IMR-90 (cell line): ENCODE measurements around the gene SLC6A6. TPM values are rescaled to one million over a fixed set of nuclear protein-coding genes. Genes with fewer than 3 reads are reported as not detected.

Experiments
- ATAC-seq: fragments of 200-7000 bp; cut with Tn5 transposase; 2 replicates; pipeline ENCODE4 v1.9.1; 2020; ENCODE audit warnings: low read depth, mild to moderate bottlenecking, moderate library complexity
- BruUV-seq: library from RNA; stranded (reverse); fragments of 400-500 nt; replicated peaks from 2 replicates; lab custom pipeline; 2021; lab: Mats Ljungman, UMichigan
- CTCF ChIA-PET: fragments of 300-600 bp; formaldehyde crosslinking; extraction: SDS; loops from one replicate; lab custom pipeline; 2021; ENCODE audit warnings: antibody characterized with exemption; lab: Yijun Ruan, JAX
- POLR2A ChIA-PET: fragments of 300-600 bp; sonication (Branson Sonifier 250); formaldehyde crosslinking; loops from one replicate; lab custom pipeline; 2022; ENCODE audit warnings: antibody characterized with exemption; ENCODE audit not compliant: unreplicated experiment; lab: Charles Lee
- DNase-seq: peaks from one replicate; pipeline ENCODE4 v3.0.0; 2013
- H2AFZ ChIP-seq: replicated peaks from 2 replicates; pipeline ENCODE3; 2013; ENCODE audit warnings: low read length, mild to moderate bottlenecking; ENCODE audit not compliant: poor library complexity
- H2AK5ac ChIP-seq: 2 replicates; pipeline ENCODE4 v1.6.1; 2013; ENCODE audit warnings: low read depth, low read length, inconsistent platforms
- H2AK9ac ChIP-seq: replicated peaks from 2 replicates; pipeline ENCODE3; 2013; ENCODE audit warnings: mild to moderate bottlenecking, low read depth, low read length, moderate library complexity; ENCODE audit not compliant: poor library complexity
- H2BK120ac ChIP-seq: 2 replicates; pipeline ENCODE4 v1.6.1; 2013; ENCODE audit warnings: low read depth, low read length, inconsistent platforms
- H2BK15ac ChIP-seq: 3 replicates; pipeline ENCODE4 v1.6.1; 2013; ENCODE audit warnings: low read depth, low read length, inconsistent platforms
- H2BK20ac ChIP-seq: 2 replicates; pipeline ENCODE4 v1.6.1; 2013; ENCODE audit warnings: low read depth, mild to moderate bottlenecking, inconsistent platforms, low read length, moderate library complexity
- H2BK5ac ChIP-seq: 2 replicates; pipeline ENCODE4 v1.6.1; 2013; ENCODE audit warnings: mild to moderate bottlenecking, low read depth, low read length, inconsistent platforms; ENCODE audit not compliant: poor library complexity, severe bottlenecking
- H3K14ac ChIP-seq: replicated peaks from 2 replicates; pipeline ENCODE4 v1.6.1; 2013; ENCODE audit warnings: low read depth, low read length, inconsistent platforms
- H3K18ac ChIP-seq: 2 replicates; pipeline ENCODE4 v1.6.1; 2013; ENCODE audit warnings: low read depth, low read length, control low read depth
- H3K23ac ChIP-seq: 2 replicates; pipeline ENCODE4 v1.6.1; 2013; ENCODE audit warnings: low read depth, low read length, inconsistent platforms
- H3K27ac ChIP-seq: 2 replicates; pipeline ENCODE4 v1.5.1; 2013; ENCODE audit warnings: mild to moderate bottlenecking, control low read depth, low read length; ENCODE audit not compliant: insufficient read depth
- H3K27me3 ChIP-seq: 2 replicates; pipeline ENCODE4 v1.6.1; 2013; ENCODE audit warnings: low read length; ENCODE audit not compliant: control insufficient read depth, insufficient read depth
- H3K36me3 ChIP-seq: 2 replicates; pipeline ENCODE4 v1.6.1; 2013; ENCODE audit warnings: low read length, mixed read lengths; ENCODE audit not compliant: control insufficient read depth, insufficient read depth
- H3K4ac ChIP-seq: 2 replicates; pipeline ENCODE4 v1.6.1; 2013; ENCODE audit warnings: low read depth, low read length, inconsistent platforms
- H3K4me1 ChIP-seq: 2 replicates; pipeline ENCODE4 v1.6.1; 2013; ENCODE audit warnings: low read length, mixed read lengths; ENCODE audit not compliant: control insufficient read depth, insufficient read depth
- H3K4me2 ChIP-seq: 2 replicates; pipeline ENCODE4 v1.6.1; 2013; ENCODE audit warnings: low read depth, mild to moderate bottlenecking, control low read depth, low read length, moderate library complexity
- H3K4me3 ChIP-seq: 2 replicates; pipeline ENCODE4 v1.5.1; 2013; ENCODE audit warnings: low read depth, mild to moderate bottlenecking, control low read depth, low read length, moderate library complexity; ENCODE audit not compliant: insufficient read depth
- H3K56ac ChIP-seq: 2 replicates; pipeline ENCODE4 v1.6.1; 2013; ENCODE audit warnings: low read length, inconsistent platforms; ENCODE audit not compliant: insufficient read depth; ENCODE audit errors: extremely low read depth
- H3K79me1 ChIP-seq, 2 experiments: 2 replicates each; pipeline ENCODE4 v1.6.1; 2013; ENCODE audit warnings: low read length in 2 of 2, inconsistent platforms in 1 of 2, low read depth in 1 of 2
- H3K9ac ChIP-seq: 2 replicates; pipeline ENCODE4 v1.6.1; 2013; ENCODE audit warnings: low read depth, low read length, control low read depth
- H3K9me1 ChIP-seq: 2 replicates; pipeline ENCODE4 v1.6.1; 2013; ENCODE audit warnings: low read length, inconsistent platforms; ENCODE audit not compliant: insufficient read depth
- H3K9me3 ChIP-seq: 2 replicates; pipeline ENCODE4 v1.6.1; 2013; ENCODE audit warnings: low read length; ENCODE audit not compliant: control insufficient read depth, insufficient read depth
- H4K20me1 ChIP-seq: 2 replicates; pipeline ENCODE4 v1.6.1; 2013; ENCODE audit warnings: low read length, inconsistent platforms; ENCODE audit not compliant: insufficient read depth
- H4K5ac ChIP-seq: 2 replicates; pipeline ENCODE4 v1.6.1; 2013; ENCODE audit warnings: mild to moderate bottlenecking, low read depth, low read length, control low read depth
- H4K8ac ChIP-seq, 2 experiments: 2 replicates each; pipeline ENCODE4 v1.6.1; 2013; ENCODE audit warnings: low read depth in 2 of 2, low read length in 2 of 2, control low read depth in 1 of 2, inconsistent platforms in 1 of 2
- H4K91ac ChIP-seq: 2 replicates; pipeline ENCODE4 v1.6.1; 2013; ENCODE audit warnings: low read depth, low read length, inconsistent platforms; ENCODE audit not compliant: insufficient read depth
- BHLHE40 ChIP-seq: fragments of 150-350 bp; IDR thresholded peaks from 2 replicates; pipeline ENCODE4 v1.6.1; 2016; ENCODE audit warnings: mild to moderate bottlenecking, low read depth, low read length
- CEBPB ChIP-seq: IDR thresholded peaks from 2 replicates; pipeline ENCODE4 v1.6.1; 2012; ENCODE audit warnings: low read depth, low read length, improper control_type of control experiment
- CHD1 ChIP-seq: IDR thresholded peaks from 2 replicates; pipeline ENCODE4 v1.6.1; 2012; ENCODE audit warnings: low read depth, low read length, improper control_type of control experiment
- CTCF ChIP-seq: conservative IDR thresholded peaks from 2 replicates; pipeline ENCODE4 v1.5.1; 2012; ENCODE audit warnings: mild to moderate bottlenecking, low read depth, low read length, improper control_type of control experiment
- ELK1 ChIP-seq: fragments of 150-350 bp; IDR thresholded peaks from 2 replicates; pipeline ENCODE4 v1.6.1; 2016; ENCODE audit warnings: low read depth, mild to moderate bottlenecking, low read length, moderate library complexity, borderline replicate concordance
- FOS ChIP-seq: fragments of 150-350 bp; IDR thresholded peaks from 2 replicates; pipeline ENCODE4 v1.6.1; 2016; ENCODE audit warnings: low read depth, low read length
- MAFK ChIP-seq: IDR thresholded peaks from 2 replicates; pipeline ENCODE4 v1.6.1; 2012; ENCODE audit warnings: low read depth, low read length, improper control_type of control experiment
- MAZ ChIP-seq: IDR thresholded peaks from 2 replicates; pipeline ENCODE4 v1.6.1; 2012; ENCODE audit warnings: low read depth, mild to moderate bottlenecking, low read length, improper control_type of control experiment, moderate library complexity, borderline replicate concordance
- MXI1 ChIP-seq: IDR thresholded peaks from 2 replicates; pipeline ENCODE4 v1.6.1; 2012; ENCODE audit warnings: low read depth, mild to moderate bottlenecking, low read length, moderate library complexity, borderline replicate concordance
- NFE2L2 ChIP-seq: fragments of 150-350 bp; IDR thresholded peaks from 2 replicates; pipeline ENCODE4 v1.6.1; 2016; ENCODE audit warnings: low read depth, mild to moderate bottlenecking, low read length
- POLR2A ChIP-seq: IDR thresholded peaks from 2 replicates; pipeline ENCODE4 v1.6.1; 2012; ENCODE audit warnings: mild to moderate bottlenecking, low read depth, low read length
- RAD21 ChIP-seq: IDR thresholded peaks from 2 replicates; pipeline ENCODE4 v1.6.1; 2012; ENCODE audit warnings: low read length, improper control_type of control experiment
- RCOR1 ChIP-seq: IDR thresholded peaks from 2 replicates; pipeline ENCODE4 v1.6.1; 2012; ENCODE audit warnings: mild to moderate bottlenecking, low read length, improper control_type of control experiment; ENCODE audit not compliant: insufficient replicate concordance
- RFX5 ChIP-seq: IDR thresholded peaks from 2 replicates; pipeline ENCODE4 v1.8.0; 2012; ENCODE audit warnings: low read depth, mild to moderate bottlenecking, low read length, moderate library complexity
- SMC3 ChIP-seq: fragments of 150-350 bp; IDR thresholded peaks from 2 replicates; pipeline ENCODE4 v1.6.1; 2016; ENCODE audit warnings: low read depth, mild to moderate bottlenecking, antibody characterized with exemption, low read length, moderate library complexity
- WGBS, 2 experiments: methylation state at CpG; one replicate each; pipeline versions ENCODE4 v1.1.5 to v1.1.7; 2013; ENCODE audit warnings: missing lambda C conversion rate in 2 of 2; ENCODE audit not compliant: insufficient read length in 1 of 2; ENCODE audit errors: extremely low coverage in 2 of 2; 5-methylcytosine and 5-hydroxymethylcytosine counted together
- dilution Hi-C: fragments of 300-500 bp; cut with HindIII; formaldehyde crosslinking; loops from one replicate; pipeline ENCODE4 v1.14.3; 2018; ENCODE audit warnings: low sequenced_read_pairs; ENCODE audit not compliant: unreplicated experiment
- in situ Hi-C: fragments of 300-500 bp; cut with MboI; formaldehyde crosslinking; loops from 3 replicates; pipeline ENCODE4 v1.14.3; 2019; ENCODE audit warnings: low sequenced_read_pairs, inconsistent platforms, mixed read lengths
- intact Hi-C: fragments of 100-400 bp; cut with micrococcal nuclease; formaldehyde crosslinking; loops from 2 replicates; pipeline ENCODE4 v1.10.0; 2022
- polyA plus RNA-seq, 3 experiments: library from polyadenylated mRNA; depleted of rRNA; stranded (reverse); fragments of >200 nt; gene quantifications; 2 replicates each; pipeline ENCODE4 v1.2.3, GENCODE V29; 2012; ENCODE audit warnings: low replicate concordance in 1 of 3
- total RNA-seq: library from RNA; depleted of rRNA; stranded (reverse); fragments of >200 nt; gene quantifications from 2 replicates; pipeline ENCODE4 v1.2.3, GENCODE V29; 2012

SLC6A6 gene
- total and polyA plus RNA-seq, 2 of the 4 experiments (the other 2 are of a cell fraction) = 29.9 to 39.4 TPM

- ChIA-PET POLR2A (no interaction called here), CTCF (interaction anchor here (1.2 kb wide), 1 partner anchor 20 kb away, joined by 3 read pairs; no protein-coding TSS in a partner anchor)
- intact Hi-C loops = no loop called here
- H2AK9ac ChIP-seq = peak overlapping the region; percentile 51
- no peak overlapping the region for H3K4me3 ChIP-seq
- 41% methylated on average over 3 of the region's 11 CpGs; no CpG with 5 or more reads in 1 of the 2 experiments for WGBS, 2 experiments
- H2AFZ ChIP-seq = peak overlapping the region; percentile 17
- peak overlapping the region; percentile 40; the same call in 1 of the 2 replicates for H4K91ac ChIP-seq
- 0 out of 2 replicates have a peak overlapping the region, but pooled peaks have one; percentile 25 for H3K4me2 ChIP-seq
- peak overlapping the region; percentile 26 to 57; a peak in 1 of 4 replicates for H4K8ac ChIP-seq
- peaks cover 32% of the 10 kb centered on the region for H4K20me1 ChIP-seq
- dilution Hi-C loops = no loop called here
- peak overlapping the region; percentile 21; the same call in 1 of the 2 replicates for H3K9ac ChIP-seq
- H3K27me3 ChIP-seq = no peaks in the 10 kb centered on the region
- H2AK5ac ChIP-seq = peak overlapping the region; percentile 49
- H3K4me1 ChIP-seq = peaks cover 34% of the 10 kb centered on the region
- peak overlapping the region; percentile 36 for H2BK5ac ChIP-seq
- no peak overlapping the region for H3K14ac ChIP-seq
- peak overlapping the region; percentile 6; the same call in 1 of the 2 replicates for H2BK20ac ChIP-seq
- H3K23ac ChIP-seq = no peak overlapping the region
- BruUV-seq = no TSS peak
- H3K9me1 ChIP-seq = peaks cover 51% of the 10 kb centered on the region
- H3K18ac ChIP-seq = peak overlapping the region; percentile 32; the same call in 1 of the 2 replicates
- H2BK120ac ChIP-seq = peak overlapping the region; percentile 72
- ATAC-seq = peak; percentile 64
- H3K36me3 ChIP-seq = peaks cover 33% of the 10 kb centered on the region
- H3K79me1 ChIP-seq = peaks cover 54 to 89% of the 10 kb centered on the region in 2 experiments
- DNase-seq = peak; percentile 79
- peak overlapping the region; percentile 34 for H3K27ac ChIP-seq
- H3K9me3 ChIP-seq = no peaks in the 10 kb centered on the region
- no peak overlapping the region for H3K56ac ChIP-seq
- peak overlapping the region; percentile 47; the same call in 1 of the 2 replicates for H4K5ac ChIP-seq
- peak overlapping the region; percentile 69 for H3K4ac ChIP-seq
- in situ Hi-C loops = no loop called here
- H2BK15ac ChIP-seq = peak overlapping the region; percentile 23; the same call in 1 of the 3 replicates
- TF ChIP-seq MAFK (no peak), RFX5 (no peak), BHLHE40 (no peak), RAD21 (no peak), POLR2A (no peak), MXI1 (no peak), SMC3 (no peak), RCOR1 (no peak), ELK1 (no peak), CHD1 (no peak), MAZ (no peak), CEBPB (0 out of 2 replicates have a peak, but pooled peaks have one; percentile 20), NFE2L2 (no peak), FOS (peak; percentile 65), CTCF (no peak)
Measured at GRCh38 chr3:14413381-14414071, 11.1 kb downstream of the SLC6A6 start.
